Ishikawa (cell line): Measurements from ENCODE around the gene PPP1R18.

ENCODE experiments used
- CEBPB ChIP-seq: IDR thresholded peaks from 2 replicates; pipeline ENCODE4 v1.6.1; 2012
- CREB1 ChIP-seq: IDR thresholded peaks from 2 replicates; pipeline ENCODE4 v1.6.1; 2012; ENCODE audit warnings: low read depth
- EGR1 ChIP-seq: IDR thresholded peaks from 2 replicates; pipeline ENCODE4 v1.6.1; 2012
- EP300 ChIP-seq: IDR thresholded peaks from 2 replicates; pipeline ENCODE4 v1.6.1; 2012; ENCODE audit warnings: borderline replicate concordance
- FOXM1 ChIP-seq: IDR thresholded peaks from 2 replicates; pipeline ENCODE4 v1.6.1; 2012; ENCODE audit warnings: low read depth, borderline replicate concordance
- NFIC ChIP-seq: IDR thresholded peaks from 2 replicates; pipeline ENCODE4 v1.6.1; 2012
- RAD21 ChIP-seq: IDR thresholded peaks from 2 replicates; pipeline ENCODE4 v1.6.1; 2012; ENCODE audit warnings: low read depth
- TAF1 ChIP-seq: IDR thresholded peaks from 2 replicates; pipeline ENCODE4 v1.6.1; 2012; ENCODE audit warnings: low read depth, mild to moderate bottlenecking
- TCF12 ChIP-seq: IDR thresholded peaks from 2 replicates; pipeline ENCODE4 v1.6.1; 2012; ENCODE audit warnings: low read depth
- TEAD4 ChIP-seq: IDR thresholded peaks from 2 replicates; pipeline ENCODE4 v1.6.1; 2012
- YY1 ChIP-seq: IDR thresholded peaks from 2 replicates; pipeline ENCODE4 v1.6.1; 2012; ENCODE audit warnings: low read depth
- ZBTB7A ChIP-seq: IDR thresholded peaks from 2 replicates; pipeline ENCODE4 v1.6.1; 2012; ENCODE audit warnings: low read depth
- TF ChIP-seq, protein P1 (sequence below): IDR thresholded peaks from 2 replicates; pipeline ENCODE4 v1.6.1; 2012
- TF ChIP-seq, protein P2 (sequence below): IDR thresholded peaks from 2 replicates; pipeline ENCODE4 v1.6.1; 2012
- TF ChIP-seq, protein P3 (sequence below): IDR thresholded peaks from 2 replicates; pipeline ENCODE4 v1.6.1; 2012; ENCODE audit warnings: low read depth, mild to moderate bottlenecking

Gene PPP1R18

DNA sequence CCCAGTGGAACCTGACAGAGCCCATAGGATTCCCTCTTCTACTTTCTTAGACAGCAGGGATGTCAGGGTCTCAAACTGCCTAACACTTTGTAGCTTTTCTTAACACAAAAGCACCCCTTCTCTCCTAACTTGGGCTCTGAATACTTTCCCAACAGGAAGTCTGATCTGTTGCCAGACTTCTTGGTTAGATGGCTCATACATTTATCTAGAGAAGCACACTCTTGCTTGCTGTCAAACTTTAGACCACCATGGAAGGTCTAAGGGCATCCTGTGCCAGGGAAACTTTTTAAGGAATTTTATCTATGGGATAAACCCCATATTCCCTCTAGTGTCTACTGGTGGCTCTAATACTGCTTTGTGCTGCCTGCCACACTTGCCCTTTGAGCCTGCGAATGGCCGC is 42.8 kb downstream of the PPP1R18 start:
- TF ChIP-seq ZBTB7A (no peak), TEAD4 (no peak)

DNA sequence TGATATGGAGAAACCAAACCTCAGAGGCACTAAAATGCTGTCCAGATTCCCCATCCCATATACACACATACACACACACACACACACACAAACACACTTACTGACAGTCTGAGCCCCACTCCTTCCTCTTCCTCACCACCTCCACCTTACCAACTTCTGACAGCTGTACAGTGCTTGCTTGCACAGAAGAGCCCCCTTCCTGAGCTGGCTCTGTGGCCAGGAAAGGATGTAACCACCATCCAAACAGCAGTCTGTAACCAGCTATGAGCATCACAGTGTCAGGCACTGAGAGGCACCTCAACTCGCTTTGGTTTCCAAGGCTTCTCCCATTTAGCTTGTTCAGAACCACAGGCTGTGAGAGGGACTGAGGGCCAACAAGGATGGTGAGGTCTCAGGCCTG is 45.4 kb downstream of the PPP1R18 start:
- TF ChIP-seq TAF1, result no peak
- TF ChIP-seq, protein P1, sequence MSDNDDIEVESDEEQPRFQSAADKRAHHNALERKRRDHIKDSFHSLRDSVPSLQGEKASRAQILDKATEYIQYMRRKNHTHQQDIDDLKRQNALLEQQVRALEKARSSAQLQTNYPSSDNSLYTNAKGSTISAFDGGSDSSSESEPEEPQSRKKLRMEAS, result no peak
- TF ChIP-seq EGR1, result no peak
- TF ChIP-seq RAD21, result no peak
- TF ChIP-seq, protein P2, sequence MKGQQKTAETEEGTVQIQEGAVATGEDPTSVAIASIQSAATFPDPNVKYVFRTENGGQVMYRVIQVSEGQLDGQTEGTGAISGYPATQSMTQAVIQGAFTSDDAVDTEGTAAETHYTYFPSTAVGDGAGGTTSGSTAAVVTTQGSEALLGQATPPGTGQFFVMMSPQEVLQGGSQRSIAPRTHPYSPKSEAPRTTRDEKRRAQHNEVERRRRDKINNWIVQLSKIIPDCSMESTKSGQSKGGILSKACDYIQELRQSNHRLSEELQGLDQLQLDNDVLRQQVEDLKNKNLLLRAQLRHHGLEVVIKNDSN, result no peak
- no peak for TF ChIP-seq CREB1
- no peak for TF ChIP-seq CEBPB
- TF ChIP-seq EP300, result no peak
- TF ChIP-seq YY1, result no peak
- no peak for TF ChIP-seq TCF12
- TF ChIP-seq FOXM1, result no peak
- TF ChIP-seq ZBTB7A, result no peak

DNA sequence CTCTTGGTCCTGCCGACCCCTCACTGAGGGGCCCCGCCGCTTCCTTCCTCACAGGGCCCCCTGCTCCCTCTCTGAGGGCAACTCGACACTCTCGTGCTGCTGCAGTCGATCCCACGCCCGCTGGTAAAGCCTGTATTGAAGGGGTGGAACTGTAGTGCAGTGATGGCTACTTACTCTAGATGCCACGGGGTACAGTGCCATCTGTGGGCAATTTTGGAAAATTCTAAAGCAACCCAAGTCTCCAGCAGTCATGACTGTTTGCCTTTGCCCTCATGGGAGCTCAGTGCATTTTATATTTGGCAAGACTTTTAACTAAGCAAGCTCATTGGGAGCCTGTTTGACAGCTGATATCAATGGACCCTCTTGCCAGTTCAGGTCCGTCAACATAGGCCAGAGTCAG is 46.0 kb downstream of the PPP1R18 start:
- TF ChIP-seq RAD21, result 0 out of 2 replicates have a peak, but pooled peaks have one; percentile 4
- TF ChIP-seq TCF12, result no peak

DNA sequence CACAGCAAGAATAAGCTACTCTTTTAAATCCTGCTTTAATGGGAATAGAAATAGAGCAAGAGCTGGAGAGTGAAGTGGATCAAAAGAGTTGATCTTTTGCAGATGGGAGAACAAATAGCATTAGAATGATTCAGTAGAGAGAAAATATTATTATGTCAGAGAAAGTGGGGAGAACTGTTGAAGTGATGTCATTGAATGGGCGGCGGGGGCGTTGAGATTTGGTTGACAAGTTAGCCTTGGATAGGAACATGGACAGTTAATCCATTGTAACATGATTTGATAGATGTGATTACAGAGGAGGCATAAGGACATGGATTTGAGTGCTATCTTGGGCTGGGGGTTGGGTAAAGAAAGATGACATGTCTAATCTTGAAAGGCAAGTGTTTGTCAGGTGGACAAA is 50.6 kb downstream of the PPP1R18 start:
- TF ChIP-seq FOXM1 (no peak), ZBTB7A (no peak), TCF12 (no peak)

DNA sequence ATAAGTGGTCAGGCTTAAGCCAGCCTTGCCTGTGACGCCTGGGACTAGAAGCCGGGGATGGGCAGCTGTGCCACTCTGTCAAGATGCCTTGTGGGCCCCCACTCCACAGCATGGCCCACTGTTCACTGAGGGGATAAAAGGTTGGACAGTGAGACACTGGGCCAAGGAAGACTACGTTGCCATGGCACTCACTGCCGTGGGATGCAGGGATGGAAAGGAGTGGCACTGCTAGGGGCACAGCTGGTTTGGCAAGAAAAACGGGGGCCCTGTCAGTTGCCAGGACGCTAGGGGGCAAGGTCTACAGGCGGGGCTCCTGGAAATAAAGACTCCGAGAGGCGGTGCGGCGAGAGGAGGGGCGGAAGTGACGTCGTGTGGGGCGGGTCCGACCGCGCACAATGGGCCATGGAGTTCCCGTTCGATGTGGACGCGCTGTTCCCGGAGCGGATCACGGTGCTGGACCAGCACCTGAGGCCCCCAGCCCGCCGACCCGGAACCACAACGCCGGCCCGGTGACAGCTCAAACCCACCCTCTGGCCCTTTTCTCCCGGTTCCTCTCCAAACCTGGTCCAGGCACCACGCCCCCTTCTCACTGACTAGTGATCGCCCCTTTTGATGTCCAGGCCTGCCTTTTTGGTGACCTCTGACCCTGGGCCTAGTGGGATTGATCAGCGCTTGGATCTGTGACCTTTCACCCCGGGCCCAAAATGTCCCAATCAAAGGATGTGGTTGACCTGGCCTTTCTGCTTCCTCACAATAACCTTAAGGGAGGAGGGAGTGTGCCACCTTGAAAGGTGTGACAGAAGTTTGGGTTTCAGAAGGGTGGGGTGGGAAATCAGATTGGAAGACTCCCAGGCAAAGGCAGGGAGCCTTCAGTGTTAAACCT is 59.7 kb downstream of the PPP1R18 start, which contains the start of gene ATAT1:
Gene ATAT1 (plus strand): TSS at position 391 of the 883 bp plus-strand sequence.
- TF ChIP-seq, protein P3, sequence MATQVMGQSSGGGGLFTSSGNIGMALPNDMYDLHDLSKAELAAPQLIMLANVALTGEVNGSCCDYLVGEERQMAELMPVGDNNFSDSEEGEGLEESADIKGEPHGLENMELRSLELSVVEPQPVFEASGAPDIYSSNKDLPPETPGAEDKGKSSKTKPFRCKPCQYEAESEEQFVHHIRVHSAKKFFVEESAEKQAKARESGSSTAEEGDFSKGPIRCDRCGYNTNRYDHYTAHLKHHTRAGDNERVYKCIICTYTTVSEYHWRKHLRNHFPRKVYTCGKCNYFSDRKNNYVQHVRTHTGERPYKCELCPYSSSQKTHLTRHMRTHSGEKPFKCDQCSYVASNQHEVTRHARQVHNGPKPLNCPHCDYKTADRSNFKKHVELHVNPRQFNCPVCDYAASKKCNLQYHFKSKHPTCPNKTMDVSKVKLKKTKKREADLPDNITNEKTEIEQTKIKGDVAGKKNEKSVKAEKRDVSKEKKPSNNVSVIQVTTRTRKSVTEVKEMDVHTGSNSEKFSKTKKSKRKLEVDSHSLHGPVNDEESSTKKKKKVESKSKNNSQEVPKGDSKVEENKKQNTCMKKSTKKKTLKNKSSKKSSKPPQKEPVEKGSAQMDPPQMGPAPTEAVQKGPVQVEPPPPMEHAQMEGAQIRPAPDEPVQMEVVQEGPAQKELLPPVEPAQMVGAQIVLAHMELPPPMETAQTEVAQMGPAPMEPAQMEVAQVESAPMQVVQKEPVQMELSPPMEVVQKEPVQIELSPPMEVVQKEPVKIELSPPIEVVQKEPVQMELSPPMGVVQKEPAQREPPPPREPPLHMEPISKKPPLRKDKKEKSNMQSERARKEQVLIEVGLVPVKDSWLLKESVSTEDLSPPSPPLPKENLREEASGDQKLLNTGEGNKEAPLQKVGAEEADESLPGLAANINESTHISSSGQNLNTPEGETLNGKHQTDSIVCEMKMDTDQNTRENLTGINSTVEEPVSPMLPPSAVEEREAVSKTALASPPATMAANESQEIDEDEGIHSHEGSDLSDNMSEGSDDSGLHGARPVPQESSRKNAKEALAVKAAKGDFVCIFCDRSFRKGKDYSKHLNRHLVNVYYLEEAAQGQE, result no peak
- no peak for TF ChIP-seq RAD21
- TF ChIP-seq TCF12, result 0 out of 2 replicates have a peak, but pooled peaks have one; percentile 49
- peak; percentile 59; the same call in 1 of the 2 replicates for TF ChIP-seq YY1
- peak; percentile 81 for TF ChIP-seq TAF1
- TF ChIP-seq EGR1, result no peak
- TF ChIP-seq, protein P1, result peak; percentile 61; the same call in 1 of the 2 replicates
- TF ChIP-seq CEBPB, result no peak
- TF ChIP-seq NFIC, result peak; percentile 43; the same call in 1 of the 2 replicates
- peak; percentile 79 for TF ChIP-seq ZBTB7A
